Osteocyte (in vitro differentiated cells): ENCODE data around the gene C14orf119. TPM values are rescaled to one million over a fixed set of nuclear protein-coding genes. Genes with fewer than 3 reads are reported as not detected.

Source experiments
- DNase-seq: peaks from one replicate; pipeline ENCODE4 v3.0.0; 2021; ENCODE audit warnings: mixed read lengths; ENCODE audit not compliant: unreplicated experiment; ENCODE audit errors: extremely low spot score
- H3K27ac Mint-ChIP-seq: one replicate; pipeline ENCODE4 v1.8.0; 2021; ENCODE audit warnings: mild to moderate bottlenecking, mixed read lengths; ENCODE audit not compliant: unreplicated experiment
- H3K27me3 Mint-ChIP-seq: one replicate; pipeline ENCODE4 v1.8.0; 2021; ENCODE audit warnings: mixed read lengths; ENCODE audit not compliant: unreplicated experiment
- H3K36me3 Mint-ChIP-seq: one replicate; pipeline ENCODE4 v1.8.0; 2021; ENCODE audit warnings: mixed read lengths; ENCODE audit not compliant: unreplicated experiment
- H3K4me1 Mint-ChIP-seq: one replicate; pipeline ENCODE4 v1.8.0; 2021; ENCODE audit warnings: mixed read lengths; ENCODE audit not compliant: unreplicated experiment
- H3K4me3 Mint-ChIP-seq: one replicate; pipeline ENCODE4 v1.8.0; 2021; ENCODE audit warnings: mild to moderate bottlenecking, moderate library complexity, mixed read lengths; ENCODE audit not compliant: unreplicated experiment
- H3K9me3 Mint-ChIP-seq: one replicate; pipeline ENCODE4 v1.8.0; 2021; ENCODE audit warnings: mixed read lengths; ENCODE audit not compliant: unreplicated experiment
- CTCF ChIP-seq: fragments of 200-600 bp; sonication (generic); IDR thresholded peaks from 2 replicates; pipeline ENCODE4 v1.5.0; 2021; ENCODE audit warnings: antibody characterized with exemption, mild to moderate bottlenecking, moderate library complexity
- total RNA-seq: library from RNA; stranded (reverse); gene quantifications from 2 replicates; pipeline ENCODE4 v1.2.1, GENCODE V29; 2021

C14orf119 gene
- total RNA-seq, 1 donor from 2014 or later: 61.3 TPM

- Mint-ChIP-seq H3K9me3 (no peaks in the 10 kb centered on the region), H3K27ac (no peak overlapping the region), H3K4me3 (no peak overlapping the region), H3K4me1 (peaks cover 23% of the 10 kb centered on the region), H3K36me3 (peaks cover 9% of the 10 kb centered on the region), H3K27me3 (no peaks in the 10 kb centered on the region)
- no peak for TF ChIP-seq CTCF
- DNase-seq: no peak
These were observed 40.2 kb upstream of the C14orf119 start for GRCh38 chr14:23055147-23055550.

- peak overlapping the region; percentile 71 for H3K27ac Mint-ChIP-seq
- no peak for DNase-seq
- no peaks in the 10 kb centered on the region for H3K9me3 Mint-ChIP-seq
- H3K4me3 Mint-ChIP-seq: peak overlapping the region; percentile 74
- peaks cover 9% of the 10 kb centered on the region for H3K36me3 Mint-ChIP-seq
- no peak for TF ChIP-seq CTCF
- H3K27me3 Mint-ChIP-seq: no peaks in the 10 kb centered on the region
- peaks cover 23% of the 10 kb centered on the region for H3K4me1 Mint-ChIP-seq
These were observed 39.6 kb upstream of the C14orf119 start for GRCh38 chr14:23055621-23056144.

DNA sequence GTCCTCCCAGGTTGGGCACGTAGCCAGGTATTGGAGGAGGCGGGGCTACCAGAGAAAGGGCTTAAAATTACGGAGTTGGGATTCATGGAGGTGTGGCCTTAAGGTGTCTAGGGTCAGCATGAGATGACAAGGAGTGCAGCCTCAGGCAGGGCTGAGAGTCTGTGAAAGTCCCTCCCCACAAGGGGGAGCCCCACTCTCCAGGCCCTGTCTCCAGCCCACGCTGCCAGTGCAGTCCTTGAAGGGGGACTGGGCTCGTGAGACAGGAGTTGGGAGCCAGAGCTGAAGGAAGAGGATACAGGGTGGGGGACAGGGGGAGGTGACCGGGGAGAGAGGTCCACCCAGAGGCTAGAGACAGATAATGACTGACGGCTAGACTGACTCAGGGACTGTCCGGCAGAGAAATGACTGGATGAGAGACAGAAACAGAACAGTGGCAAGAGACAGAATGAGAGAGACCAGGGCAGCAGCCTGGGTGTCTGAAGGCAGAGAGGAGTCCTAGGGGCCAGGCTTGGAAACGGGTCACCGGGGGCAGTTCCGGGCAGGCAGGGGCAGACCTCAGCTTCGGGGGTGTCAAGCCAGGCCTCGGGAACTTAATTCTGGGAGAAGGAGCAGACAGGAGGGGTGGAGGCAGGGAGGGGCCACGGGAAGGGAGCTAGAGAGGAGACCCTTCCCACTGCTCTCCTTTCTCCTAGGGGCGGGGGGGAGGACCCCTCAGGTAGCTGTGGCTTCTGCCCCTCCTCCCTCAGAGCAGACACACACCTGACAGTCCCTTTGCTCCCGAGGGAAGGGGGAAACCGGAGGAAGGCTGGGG is 39.0 kb upstream of the C14orf119 start:
- peak overlapping the region; percentile 71 for H3K27ac Mint-ChIP-seq
- no peak for DNase-seq
- no peaks in the 10 kb centered on the region for H3K27me3 Mint-ChIP-seq
- H3K4me3 Mint-ChIP-seq: peak overlapping the region; percentile 74
- TF ChIP-seq CTCF: peak; percentile 78
- no peaks in the 10 kb centered on the region for H3K9me3 Mint-ChIP-seq
- peaks cover 9% of the 10 kb centered on the region for H3K36me3 Mint-ChIP-seq
- H3K4me1 Mint-ChIP-seq: peaks cover 23% of the 10 kb centered on the region

GRCh38 chr14:23056956-23057756 is 38.1 kb upstream of the C14orf119 start, which contains the start of gene CDH24:
TSS of gene CDH24 (minus strand) at chr14:23057520. CDS start at chr14:23055733, 1,787 bp downstream.
- no peaks in the 10 kb centered on the region for H3K27me3 Mint-ChIP-seq
- no peak for TF ChIP-seq CTCF
- no peak for DNase-seq
- H3K27ac Mint-ChIP-seq: peak within 1 kb of the TSS; percentile 77
- H3K4me3 Mint-ChIP-seq: peak within 1 kb of the TSS; percentile 81
- peaks cover 27% of the 10 kb centered on the region for H3K4me1 Mint-ChIP-seq
- peaks cover 11% of the 10 kb centered on the region for H3K36me3 Mint-ChIP-seq
- H3K9me3 Mint-ChIP-seq: no peaks in the 10 kb centered on the region
